ENCODE measurements around the gene SH2D6. TPM values are rescaled to one million over a fixed set of nuclear protein-coding genes. Genes with fewer than 3 reads are reported as not detected.
"Not testable (repeated sequence)": the region's sequence is repeated elsewhere in the genome, so short reads cannot be mapped to it uniquely, and the experiment has no call there.

SH2D6 gene
- total RNA-seq, 1 experiment from 2014 or later: 2.3 TPM

- no peak overlapping the region for H3K27ac ChIP-seq
- no peaks in the 10 kb centered on the region for H3K27me3 ChIP-seq (ENCODE audit: insufficient read depth, low read depth)
- no peak overlapping the region for H2AFZ ChIP-seq
- ChIA-PET POLR2A (ENCODE audit: unreplicated experiment) (interaction anchor here (0.6 kb wide), 1 partner anchor 111 kb away, joined by 4 read pairs; no protein-coding TSS in a partner anchor), CTCF (no interaction called here)
- no peaks in the 10 kb centered on the region for H3K9me2 ChIP-seq (ENCODE audit: insufficient read depth)
- no peaks in the 10 kb centered on the region for H3K36me3 ChIP-seq (ENCODE audit: low read depth)
- no peak for TF ChIP-seq EZH2 (IDR thresholded peaks at IDR 0.05; ENCODE audit: low read depth)
- TF ChIP-seq CTCF (conservative IDR thresholded peaks at IDR 0.05): no peak
- no peaks in the 10 kb centered on the region for H4K20me1 ChIP-seq (ENCODE audit: insufficient read depth)
- intact Hi-C loops (cut with micrococcal nuclease; ENCODE audit: unreplicated experiment): no loop called here
- no peak for DNase-seq
- peaks cover 23% of the 10 kb centered on the region for H3K4me1 ChIP-seq (replicated peaks; ENCODE audit: insufficient read depth)
- no peak overlapping the region for H3K4me2 ChIP-seq
- no peaks in the 10 kb centered on the region for H3K79me2 ChIP-seq (ENCODE audit: low read depth)
- peaks cover 16% of the 10 kb centered on the region; the same call in 1 of the 2 replicates for H3F3A ChIP-seq (ENCODE audit: insufficient read depth, low read depth)
- H3K4me3 ChIP-seq: no peak overlapping the region
- no peaks in the 10 kb centered on the region for H3K9me3 ChIP-seq (ENCODE audit: insufficient read depth, low read depth)
- BruUV-seq (replicated peaks): no TSS peak
These were observed 20.5 kb downstream of the SH2D6 start for GRCh38 chr2:85439025-85439472.

- H3K9me3 ChIP-seq (ENCODE audit: insufficient read depth, low read depth); H3K79me2 ChIP-seq (ENCODE audit: low read depth); H3K36me3 ChIP-seq (ENCODE audit: low read depth); H3K9me2 ChIP-seq (ENCODE audit: insufficient read depth); H2AFZ ChIP-seq; POLR2A ChIA-PET (ENCODE audit: unreplicated experiment); DNase-seq; H3K27me3 ChIP-seq (ENCODE audit: insufficient read depth, low read depth); H3K4me3 ChIP-seq; H3K4me2 ChIP-seq; H3K27ac ChIP-seq; H4K20me1 ChIP-seq (ENCODE audit: insufficient read depth); BruUV-seq (replicated peaks); intact Hi-C loops (cut with micrococcal nuclease; ENCODE audit: unreplicated experiment): not testable (repeated sequence)
- CTCF ChIA-PET: interaction anchor here (0.7 kb wide), 1 partner anchor 11 kb away, joined by 3 read pairs; no protein-coding TSS in a partner anchor
- Histone ChIP-seq H3F3A (ENCODE audit: insufficient read depth, low read depth) (peaks cover 10% of the 10 kb centered on the region; the same call in 1 of the 2 replicates), H3K4me1 (replicated peaks; ENCODE audit: insufficient read depth) (peaks cover 21% of the 10 kb centered on the region)
These were observed 21.1 kb downstream of the SH2D6 start for GRCh38 chr2:85439569-85439968.

- Histone ChIP-seq H3K36me3 (ENCODE audit: low read depth) (no peaks in the 10 kb centered on the region), H3K27me3 (ENCODE audit: insufficient read depth, low read depth) (no peaks in the 10 kb centered on the region), H3K4me2 (no peak overlapping the region), H2AFZ (no peak overlapping the region), H3K4me3 (no peak overlapping the region), H3K9me3 (ENCODE audit: insufficient read depth, low read depth) (no peaks in the 10 kb centered on the region), H4K20me1 (ENCODE audit: insufficient read depth) (no peaks in the 10 kb centered on the region), H3K4me1 (replicated peaks; ENCODE audit: insufficient read depth) (peaks cover 25% of the 10 kb centered on the region), H3K79me2 (ENCODE audit: low read depth) (no peaks in the 10 kb centered on the region), H3F3A (ENCODE audit: insufficient read depth, low read depth) (peaks cover 10% of the 10 kb centered on the region; the same call in 1 of the 2 replicates), H3K9me2 (ENCODE audit: insufficient read depth) (no peaks in the 10 kb centered on the region), H3K27ac (no peak overlapping the region)
- TF ChIP-seq CTCF (conservative IDR thresholded peaks at IDR 0.05): no peak
- no peak for TF ChIP-seq EZH2 (IDR thresholded peaks at IDR 0.05; ENCODE audit: low read depth)
- intact Hi-C loops (cut with micrococcal nuclease; ENCODE audit: unreplicated experiment): no loop called here
- ChIA-PET CTCF (interaction anchor here (0.7 kb wide), 1 partner anchor 11 kb away, joined by 3 read pairs; no protein-coding TSS in a partner anchor), POLR2A (ENCODE audit: unreplicated experiment) (no interaction called here)
- no TSS peak for BruUV-seq (replicated peaks)
- DNase-seq: no peak
These were observed 21.5 kb downstream of the SH2D6 start for GRCh38 chr2:85439986-85440385.

- Histone ChIP-seq H3K4me3 (no peak overlapping the region), H2AFZ (no peak overlapping the region), H3K9me2 (ENCODE audit: insufficient read depth) (no peaks in the 10 kb centered on the region), H3K9me3 (ENCODE audit: insufficient read depth, low read depth) (no peaks in the 10 kb centered on the region), H3K79me2 (ENCODE audit: low read depth) (no peaks in the 10 kb centered on the region), H3K36me3 (ENCODE audit: low read depth) (no peaks in the 10 kb centered on the region), H3K27ac (no peak overlapping the region), H3K4me1 (replicated peaks; ENCODE audit: insufficient read depth) (peaks cover 32% of the 10 kb centered on the region), H4K20me1 (ENCODE audit: insufficient read depth) (no peaks in the 10 kb centered on the region), H3K4me2 (no peak overlapping the region), H3K27me3 (ENCODE audit: insufficient read depth, low read depth) (no peaks in the 10 kb centered on the region), H3F3A (ENCODE audit: insufficient read depth, low read depth) (peaks cover 15% of the 10 kb centered on the region; the same call in 1 of the 2 replicates)
- ChIA-PET CTCF (interaction anchor here (0.7 kb wide), 1 partner anchor 46 kb away, joined by 12 read pairs; no protein-coding TSS in a partner anchor), POLR2A (ENCODE audit: unreplicated experiment) (no interaction called here)
- no peak for DNase-seq
- TF ChIP-seq CTCF (conservative IDR thresholded peaks at IDR 0.05): no peak
- BruUV-seq (replicated peaks): no TSS peak
- intact Hi-C loops (cut with micrococcal nuclease; ENCODE audit: unreplicated experiment): no loop called here
These were observed 22.2 kb downstream of the SH2D6 start for GRCh38 chr2:85440729-85441128.
